Activated B cell treated with CpG ODN at 0.5 μM for 24 hours (primary cell): ENCODE data around the gene NHLRC1. TPM values are rescaled to one million over a fixed set of nuclear protein-coding genes. Genes with fewer than 3 reads are reported as not detected.

Experiments
- ATAC-seq: fragments of 200-7000 bp; cut with Tn5 transposase; one replicate; pipeline ENCODE4 v1.10.0; 2021; ENCODE audit warnings: low read depth, mild to moderate bottlenecking, moderate library complexity
- CTCF ChIA-PET: fragments of 350-600 bp; sonication (Branson Sonifier 250); formaldehyde crosslinking; loops from one replicate; lab custom pipeline; 2021; ENCODE audit warnings: antibody characterized with exemption; lab: Charles Lee
- POLR2A ChIA-PET: fragments of 350-600 bp; sonication (Branson Sonifier 250); formaldehyde crosslinking; loops from one replicate; lab custom pipeline; 2021; ENCODE audit warnings: antibody characterized with exemption; lab: Charles Lee
- DNase-seq: peaks from one replicate; pipeline ENCODE4 v3.0.0; 2022
- H3K27ac Mint-ChIP-seq: one replicate; pipeline ENCODE4 v1.8.0; 2020; ENCODE audit warnings: mixed read lengths
- H3K27me3 Mint-ChIP-seq: one replicate; pipeline ENCODE4 v1.8.0; 2021; ENCODE audit warnings: mixed read lengths
- H3K36me3 Mint-ChIP-seq: one replicate; pipeline ENCODE4 v1.8.0; 2021; ENCODE audit warnings: low read depth, mixed read lengths
- H3K4me1 Mint-ChIP-seq: one replicate; pipeline ENCODE4 v1.8.0; 2021; ENCODE audit warnings: mixed read lengths
- H3K4me3 Mint-ChIP-seq: one replicate; pipeline ENCODE4 v1.8.0; 2020; ENCODE audit warnings: mild to moderate bottlenecking, mixed read lengths
- H3K9me3 Mint-ChIP-seq: one replicate; pipeline ENCODE4 v1.8.0; 2020; ENCODE audit warnings: mixed read lengths
- intact Hi-C: fragments of 100-400 bp; cut with micrococcal nuclease; formaldehyde crosslinking; loops from one replicate; pipeline ENCODE4 v1.15.1; 2024
- total RNA-seq: library from RNA; stranded (reverse); gene quantifications from 2 replicates; pipeline ENCODE4 v1.2.3, GENCODE V29; 2022
- TF ChIP-seq, protein P1 (sequence below): fragments of 200-600 bp; IDR thresholded peaks from one replicate; pipeline ENCODE4 v1.8.0; 2022; ENCODE audit warnings: antibody characterized with exemption, mild to moderate bottlenecking

The NHLRC1 gene
- total RNA-seq, 1 donor from 2014 or later: 1.2 TPM

DNA sequence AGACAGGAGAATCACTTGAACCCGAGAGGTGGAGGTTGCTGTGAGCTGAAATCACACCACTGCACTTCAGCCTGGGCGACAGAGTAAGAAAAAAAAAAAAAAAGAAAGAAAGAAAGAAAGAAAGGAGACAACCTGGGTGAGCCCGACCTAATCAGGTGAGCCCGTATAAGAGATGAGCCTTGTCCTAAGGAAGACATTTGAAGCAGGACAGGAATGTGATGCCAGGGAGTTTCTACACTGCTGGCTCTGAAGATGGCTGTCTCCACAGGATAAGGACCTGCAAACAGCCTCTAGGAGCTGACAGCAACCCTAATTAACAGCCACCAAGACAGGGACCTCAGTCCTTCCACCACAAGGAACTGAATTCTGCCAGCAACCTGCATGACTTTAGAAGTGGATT is 41.9 kb downstream of the NHLRC1 start:
- ATAC-seq: no peak
- no peak overlapping the region for H3K4me3 Mint-ChIP-seq
- H3K27me3 Mint-ChIP-seq: peaks cover 13% of the 10 kb centered on the region
- POLR2A ChIA-PET: no interaction called here
- H3K27ac Mint-ChIP-seq: no peak overlapping the region
- CTCF ChIA-PET: no interaction called here
- H3K4me1 Mint-ChIP-seq: no peaks in the 10 kb centered on the region
- intact Hi-C loops: no loop called here
- no peak for DNase-seq
- H3K9me3 Mint-ChIP-seq: peaks cover 6% of the 10 kb centered on the region
- TF ChIP-seq, protein P1, sequence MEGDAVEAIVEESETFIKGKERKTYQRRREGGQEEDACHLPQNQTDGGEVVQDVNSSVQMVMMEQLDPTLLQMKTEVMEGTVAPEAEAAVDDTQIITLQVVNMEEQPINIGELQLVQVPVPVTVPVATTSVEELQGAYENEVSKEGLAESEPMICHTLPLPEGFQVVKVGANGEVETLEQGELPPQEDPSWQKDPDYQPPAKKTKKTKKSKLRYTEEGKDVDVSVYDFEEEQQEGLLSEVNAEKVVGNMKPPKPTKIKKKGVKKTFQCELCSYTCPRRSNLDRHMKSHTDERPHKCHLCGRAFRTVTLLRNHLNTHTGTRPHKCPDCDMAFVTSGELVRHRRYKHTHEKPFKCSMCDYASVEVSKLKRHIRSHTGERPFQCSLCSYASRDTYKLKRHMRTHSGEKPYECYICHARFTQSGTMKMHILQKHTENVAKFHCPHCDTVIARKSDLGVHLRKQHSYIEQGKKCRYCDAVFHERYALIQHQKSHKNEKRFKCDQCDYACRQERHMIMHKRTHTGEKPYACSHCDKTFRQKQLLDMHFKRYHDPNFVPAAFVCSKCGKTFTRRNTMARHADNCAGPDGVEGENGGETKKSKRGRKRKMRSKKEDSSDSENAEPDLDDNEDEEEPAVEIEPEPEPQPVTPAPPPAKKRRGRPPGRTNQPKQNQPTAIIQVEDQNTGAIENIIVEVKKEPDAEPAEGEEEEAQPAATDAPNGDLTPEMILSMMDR: no peak
- H3K36me3 Mint-ChIP-seq: no peaks in the 10 kb centered on the region

GRCh38 chr6:18078866-18079265 is 43.6 kb downstream of the NHLRC1 start:
- ChIA-PET POLR2A (no interaction called here), CTCF (no interaction called here)
- TF ChIP-seq, protein P1: no peak
- no peak overlapping the region for H3K4me3 Mint-ChIP-seq
- H3K36me3 Mint-ChIP-seq: no peaks in the 10 kb centered on the region
- intact Hi-C loops: no loop called here
- peaks cover 12% of the 10 kb centered on the region for H3K9me3 Mint-ChIP-seq
- ATAC-seq (no peak), DNase-seq (no peak)
- H3K27ac Mint-ChIP-seq: no peak overlapping the region
- no peaks in the 10 kb centered on the region for H3K4me1 Mint-ChIP-seq
- H3K27me3 Mint-ChIP-seq: peaks cover 7% of the 10 kb centered on the region

- POLR2A ChIA-PET: no interaction called here
- Mint-ChIP-seq H3K36me3 (no peaks in the 10 kb centered on the region), H3K27me3 (peaks cover 7% of the 10 kb centered on the region), H3K27ac (no peak overlapping the region), H3K9me3 (peaks cover 19% of the 10 kb centered on the region), H3K4me1 (no peaks in the 10 kb centered on the region), H3K4me3 (no peak overlapping the region)
- TF ChIP-seq, protein P1: no peak
- no peak for DNase-seq
- ATAC-seq: no peak
- CTCF ChIA-PET: no interaction called here
- intact Hi-C loops: no loop called here
Measured at GRCh38 chr6:18076231-18076630, 46.2 kb downstream of the NHLRC1 start.

- intact Hi-C loops: no loop called here
- POLR2A ChIA-PET: no interaction called here
- no peak overlapping the region for H3K4me3 Mint-ChIP-seq
- H3K27ac Mint-ChIP-seq: no peak overlapping the region
- H3K9me3 Mint-ChIP-seq: peaks cover 19% of the 10 kb centered on the region
- H3K27me3 Mint-ChIP-seq: peaks cover 7% of the 10 kb centered on the region
- H3K4me1 Mint-ChIP-seq: no peaks in the 10 kb centered on the region
- DNase-seq (no peak), ATAC-seq (no peak)
- CTCF ChIA-PET: no interaction called here
- TF ChIP-seq, protein P1: no peak
- no peaks in the 10 kb centered on the region for H3K36me3 Mint-ChIP-seq
Measured at GRCh38 chr6:18072841-18073240, 49.6 kb downstream of the NHLRC1 start.

DNA sequence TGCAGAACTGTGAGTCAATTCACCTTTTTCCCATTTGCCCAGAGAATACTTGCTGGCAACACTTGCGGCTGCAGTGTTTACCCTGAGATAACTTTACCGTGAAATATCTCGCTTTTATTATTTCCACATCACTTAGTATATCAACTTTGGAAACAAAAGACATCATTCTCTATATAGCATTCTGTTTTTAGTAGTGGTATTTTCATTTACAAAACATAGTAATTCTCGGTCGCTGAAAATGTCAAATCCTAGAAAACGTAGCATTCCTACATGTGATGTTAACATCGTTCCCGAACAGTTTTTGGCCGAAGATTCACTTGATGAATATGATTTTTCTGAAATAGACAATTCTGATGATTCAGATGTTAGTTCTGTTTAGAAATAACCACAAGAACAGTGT is 52.0 kb downstream of the NHLRC1 start:
- ChIA-PET CTCF (no interaction called here), POLR2A (no interaction called here)
- H3K36me3 Mint-ChIP-seq: no peaks in the 10 kb centered on the region
- no peak overlapping the region for H3K27ac Mint-ChIP-seq
- DNase-seq (no peak), ATAC-seq (no peak)
- H3K4me1 Mint-ChIP-seq: no peaks in the 10 kb centered on the region
- TF ChIP-seq, protein P1: no peak
- no peak overlapping the region for H3K4me3 Mint-ChIP-seq
- intact Hi-C loops: no loop called here
- no peaks in the 10 kb centered on the region for H3K27me3 Mint-ChIP-seq
- H3K9me3 Mint-ChIP-seq: peaks cover 13% of the 10 kb centered on the region

Other genes with a start within 250 kb of the NHLRC1 start
- gene KIF13A, start 135.0 kb downstream of the NHLRC1 start, total RNA-seq: 13.1 and 14.1 TPM in 2 replicates
- 2.7 and 3.1 TPM in 2 replicates for gene TPMT, start 32.4 kb upstream of the NHLRC1 start, total RNA-seq
- gene KDM1B, start 32.7 kb upstream of the NHLRC1 start, total RNA-seq: 19.6 and 21.0 TPM in 2 replicates
- gene DEK, start 141.9 kb upstream of the NHLRC1 start, total RNA-seq: 80.8 and 81.9 TPM in 2 replicates